ENCODE measurements around the gene ZNF619. TPM values are rescaled to one million over a fixed set of nuclear protein-coding genes. Genes with fewer than 3 reads are reported as not detected.

ZNF619 gene
- total and polyA plus RNA-seq, 9 of the 15 experiments (the other 6 are each of a cell fraction or from before 2014, with no cell fraction given): 1.3 to 9.1 (median 6.3) TPM

- TF ChIP-seq, protein P1, sequence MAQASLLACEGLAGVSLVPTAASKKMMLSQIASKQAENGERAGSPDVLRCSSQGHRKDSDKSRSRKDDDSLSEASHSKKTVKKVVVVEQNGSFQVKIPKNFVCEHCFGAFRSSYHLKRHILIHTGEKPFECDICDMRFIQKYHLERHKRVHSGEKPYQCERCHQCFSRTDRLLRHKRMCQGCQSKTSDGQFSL (CRISPR knock-in tag; IDR thresholded peaks at IDR 0.05): no peak
- TF ChIP-seq, protein P1 (tag; IDR thresholded peaks at IDR 0.05): no peak
- TF ChIP-seq YBX1 (IDR thresholded peaks at IDR 0.05): no peak
- TF ChIP-seq ATF4 (CRISPR knock-in tag; IDR thresholded peaks at IDR 0.05): 0 out of 2 replicates have a peak, but pooled peaks have one; percentile 10
- TF ChIP-seq ZNF707 (CRISPR knock-in tag; conservative IDR thresholded peaks at IDR 0.05): no peak
- no peak for TF ChIP-seq RBM22 (IDR thresholded peaks at IDR 0.05; ENCODE audit: low read depth, low read length, poor library complexity, severe bottlenecking)
- TF ChIP-seq KHSRP (IDR thresholded peaks at IDR 0.05): peak; percentile 45
- TF ChIP-seq ZNF696 (CRISPR knock-in tag; conservative IDR thresholded peaks at IDR 0.05): 0 out of 2 replicates have a peak, but pooled peaks have one; percentile 26
- TF ChIP-seq CREB1 (IDR thresholded peaks at IDR 0.05): no peak
- no peak for TF ChIP-seq CREB1 (CRISPR knock-in tag; IDR thresholded peaks at IDR 0.05)
- TF ChIP-seq, protein P2, sequence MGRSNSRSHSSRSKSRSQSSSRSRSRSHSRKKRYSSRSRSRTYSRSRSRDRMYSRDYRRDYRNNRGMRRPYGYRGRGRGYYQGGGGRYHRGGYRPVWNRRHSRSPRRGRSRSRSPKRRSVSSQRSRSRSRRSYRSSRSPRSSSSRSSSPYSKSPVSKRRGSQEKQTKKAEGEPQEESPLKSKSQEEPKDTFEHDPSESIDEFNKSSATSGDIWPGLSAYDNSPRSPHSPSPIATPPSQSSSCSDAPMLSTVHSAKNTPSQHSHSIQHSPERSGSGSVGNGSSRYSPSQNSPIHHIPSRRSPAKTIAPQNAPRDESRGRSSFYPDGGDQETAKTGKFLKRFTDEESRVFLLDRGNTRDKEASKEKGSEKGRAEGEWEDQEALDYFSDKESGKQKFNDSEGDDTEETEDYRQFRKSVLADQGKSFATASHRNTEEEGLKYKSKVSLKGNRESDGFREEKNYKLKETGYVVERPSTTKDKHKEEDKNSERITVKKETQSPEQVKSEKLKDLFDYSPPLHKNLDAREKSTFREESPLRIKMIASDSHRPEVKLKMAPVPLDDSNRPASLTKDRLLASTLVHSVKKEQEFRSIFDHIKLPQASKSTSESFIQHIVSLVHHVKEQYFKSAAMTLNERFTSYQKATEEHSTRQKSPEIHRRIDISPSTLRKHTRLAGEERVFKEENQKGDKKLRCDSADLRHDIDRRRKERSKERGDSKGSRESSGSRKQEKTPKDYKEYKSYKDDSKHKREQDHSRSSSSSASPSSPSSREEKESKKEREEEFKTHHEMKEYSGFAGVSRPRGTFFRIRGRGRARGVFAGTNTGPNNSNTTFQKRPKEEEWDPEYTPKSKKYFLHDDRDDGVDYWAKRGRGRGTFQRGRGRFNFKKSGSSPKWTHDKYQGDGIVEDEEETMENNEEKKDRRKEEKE (IDR thresholded peaks at IDR 0.05; ENCODE audit: borderline replicate concordance in 1 of 2, control insufficient read depth in 1 of 2, low read depth in 2 of 2, low read length in 1 of 2): 0 out of 4 replicates have a peak, but pooled peaks have one; percentile 14 to 24
- TF ChIP-seq POLR2G (IDR thresholded peaks at IDR 0.05; ENCODE audit: low read depth, low read length): peak; percentile 56
- peak; percentile 51 for TF ChIP-seq KDM5B (IDR thresholded peaks at IDR 0.05; ENCODE audit: insufficient replicate concordance, low read depth, low read length)
- peak; percentile 83 for TF ChIP-seq NFIC (IDR thresholded peaks at IDR 0.05)
- TF ChIP-seq ZBTB7A (IDR thresholded peaks at IDR 0.05; ENCODE audit: borderline replicate concordance, control insufficient read depth, low read depth, low read length): no peak
- TF ChIP-seq ZNF175 (CRISPR knock-in tag; IDR thresholded peaks at IDR 0.05; ENCODE audit: low read depth): no peak
- no peak for TF ChIP-seq SMARCB1 (IDR thresholded peaks at IDR 0.05; ENCODE audit: insufficient read length, low read depth)
- TF ChIP-seq FOXJ2 (tag; IDR thresholded peaks at IDR 0.05): 0 out of 2 replicates have a peak, but pooled peaks have one; percentile 28
- TF ChIP-seq RFX7 (CRISPR knock-in tag; IDR thresholded peaks at IDR 0.05): peak; percentile 6; the same call in 1 of the 2 replicates
- TF ChIP-seq SIN3B (IDR thresholded peaks at IDR 0.05; ENCODE audit: low read depth): peak; percentile 16; the same call in 1 of the 2 replicates
- TF ChIP-seq BRD4 (IDR thresholded peaks at IDR 0.05): 0 out of 2 replicates have a peak, but pooled peaks have one; percentile 18
- peak; percentile 17 for TF ChIP-seq ASH1L (IDR thresholded peaks at IDR 0.05; ENCODE audit: borderline replicate concordance, low read depth, partially characterized antibody)
- no peak for TF ChIP-seq SMARCA5 (IDR thresholded peaks at IDR 0.05)
- peak; percentile 16; the same call in 1 of the 2 replicates for TF ChIP-seq POLR2H (tag; IDR thresholded peaks at IDR 0.05; ENCODE audit: low read depth)
Observed at GRCh38 chr3:40464339-40465110, 12.4 kb upstream of the ZNF619 start (continued).

All from K562 (cell line).